HG03558 (cell line): Measurements from ENCODE around the gene HINT2.

ENCODE experiments used
- ATAC-seq: cut with Tn5 transposase; IDR thresholded peaks from one replicate; pipeline ENCODE4 v1.9.1; 2021; ENCODE audit warnings: moderate number of reproducible peaks; ENCODE audit not compliant: unreplicated experiment; ENCODE audit errors: extremely low read depth

Gene HINT2

DNA sequence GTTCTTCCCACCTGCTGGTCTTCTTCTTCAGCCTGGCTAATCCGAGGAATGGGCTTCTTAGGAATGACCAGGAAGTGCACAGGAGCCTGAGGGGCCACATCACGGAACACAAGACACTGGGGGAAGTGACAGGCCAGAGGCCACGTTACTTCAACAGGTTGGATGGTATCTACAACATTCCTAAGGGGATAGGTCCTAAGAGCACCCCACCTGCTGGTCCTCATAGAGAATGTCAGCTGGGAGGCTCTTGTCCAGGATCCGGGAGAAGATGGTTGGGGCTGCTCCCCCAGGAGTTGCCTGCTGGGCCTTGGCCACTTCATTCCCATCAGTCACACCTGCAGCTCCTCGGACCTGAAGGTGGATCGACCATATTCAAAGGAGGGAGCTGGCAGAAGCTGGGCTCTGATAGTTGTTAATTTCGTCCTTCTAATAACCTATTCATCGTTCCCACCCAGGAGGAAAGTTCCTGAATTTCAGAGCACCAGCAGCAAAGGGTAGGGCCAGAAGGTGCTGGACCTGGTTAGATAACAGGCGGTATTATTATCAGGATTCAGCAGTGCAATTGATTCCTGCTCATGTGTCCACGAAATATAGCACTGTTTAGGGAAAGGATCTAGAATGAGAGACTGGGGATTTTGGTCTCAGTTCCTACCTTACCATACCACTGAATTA lies 1.3 kb downstream of the HINT2 start:
- no peak for ATAC-seq

DNA sequence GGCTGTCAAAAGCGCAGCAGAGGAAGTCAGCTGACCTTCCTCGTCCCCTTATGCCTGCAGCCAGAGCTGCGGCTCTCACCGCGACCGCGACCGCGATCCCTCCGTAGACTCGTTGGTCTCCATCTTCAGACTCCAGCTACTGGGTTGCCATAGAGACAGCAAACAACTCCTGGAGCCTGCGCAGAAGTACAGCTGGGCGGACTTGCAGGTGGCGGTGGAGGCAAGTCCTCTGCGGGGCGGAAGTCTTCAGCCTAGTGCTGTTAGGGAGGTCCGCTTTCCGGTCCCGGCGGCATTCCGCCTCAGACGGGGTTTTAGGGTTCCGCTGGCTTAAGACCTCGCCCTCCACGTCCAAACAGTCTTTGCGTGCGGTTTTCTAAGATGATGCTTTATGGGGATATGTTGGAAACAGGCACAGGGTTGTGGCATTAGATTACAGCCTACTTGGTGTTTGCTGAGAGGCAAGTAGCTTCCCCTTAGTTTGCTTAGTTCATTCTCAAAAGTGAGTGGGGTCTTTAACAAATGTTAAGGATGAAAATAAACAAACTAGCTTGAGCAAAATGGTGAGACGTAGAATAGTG lies 2.7 kb downstream of the HINT2 start, which contains the start of gene SPAG8:
TSS of gene SPAG8 (minus strand) at position 238 of the 578 bp plus-strand sequence. CDS start at position 123, 115 bp downstream.
- ATAC-seq = peak; percentile 50

DNA sequence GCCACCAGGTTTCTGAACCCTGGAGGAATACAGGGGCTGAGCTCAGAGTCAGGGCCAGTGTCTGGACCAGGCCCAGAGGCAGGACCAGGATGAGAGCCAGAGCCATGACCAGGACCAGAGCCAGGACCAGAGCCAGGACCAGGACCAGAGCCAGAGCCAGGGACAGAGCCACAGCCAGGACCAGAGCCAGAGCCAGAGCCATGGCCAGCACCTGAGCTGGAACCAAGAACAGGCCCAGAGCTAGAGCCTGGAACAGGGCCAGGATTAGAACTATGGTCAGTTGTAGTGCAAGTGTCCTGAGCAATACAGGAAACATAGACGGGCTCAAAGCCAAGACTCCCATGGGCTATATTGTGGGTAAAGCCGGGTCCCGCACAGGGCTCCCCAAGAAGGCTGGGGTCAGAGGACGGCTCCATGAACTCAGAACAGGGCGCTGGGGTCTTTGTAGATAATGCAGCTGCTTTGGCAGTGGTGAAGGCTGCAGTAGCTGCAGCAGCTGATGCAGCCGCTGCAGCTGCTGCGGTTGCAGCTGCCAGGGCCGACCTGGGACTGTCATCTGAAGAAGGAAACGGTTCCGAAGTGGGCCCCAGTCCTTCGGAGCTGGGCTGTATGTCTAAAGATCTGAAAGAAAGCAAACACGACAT lies 3.3 kb downstream of the HINT2 start:
- ATAC-seq = no peak

DNA sequence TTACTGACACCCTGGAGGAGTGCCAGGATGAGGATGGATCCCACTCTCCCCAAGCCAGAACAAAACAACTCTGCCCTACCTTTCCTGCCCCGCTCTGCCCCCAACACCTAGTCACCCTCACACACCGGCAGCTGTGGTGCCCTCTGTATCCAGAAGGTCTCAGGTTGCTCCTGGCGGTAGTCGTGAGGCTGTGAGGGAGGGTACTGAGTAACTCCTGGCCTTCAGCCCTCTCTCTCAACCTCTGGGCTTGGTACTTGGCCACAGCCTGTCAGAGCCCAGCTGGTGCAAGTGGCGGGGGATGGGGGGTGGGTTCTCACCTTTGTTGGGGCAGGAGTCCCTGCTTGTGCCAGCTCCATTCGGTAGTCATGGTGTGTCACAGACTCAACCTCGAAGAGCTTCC lies 4.7 kb downstream of the HINT2 start:
- no peak for ATAC-seq

DNA sequence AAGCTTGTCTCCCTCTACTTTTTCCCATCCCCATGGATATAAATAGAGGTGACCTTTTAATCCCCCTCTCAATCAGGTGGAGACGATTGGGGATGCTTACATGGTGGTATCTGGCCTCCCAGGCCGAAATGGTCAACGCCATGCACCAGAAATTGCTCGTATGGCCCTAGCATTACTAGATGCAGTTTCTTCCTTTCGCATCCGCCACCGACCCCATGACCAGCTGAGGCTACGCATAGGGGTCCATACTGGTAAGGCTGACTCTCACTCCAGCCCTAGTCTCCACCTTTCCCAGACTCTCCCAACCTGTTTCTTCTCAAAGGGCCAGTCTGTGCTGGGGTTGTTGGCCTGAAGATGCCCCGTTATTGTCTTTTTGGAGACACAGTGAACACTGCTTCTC lies 6.4 kb downstream of the HINT2 start:
- no peak for ATAC-seq

DNA sequence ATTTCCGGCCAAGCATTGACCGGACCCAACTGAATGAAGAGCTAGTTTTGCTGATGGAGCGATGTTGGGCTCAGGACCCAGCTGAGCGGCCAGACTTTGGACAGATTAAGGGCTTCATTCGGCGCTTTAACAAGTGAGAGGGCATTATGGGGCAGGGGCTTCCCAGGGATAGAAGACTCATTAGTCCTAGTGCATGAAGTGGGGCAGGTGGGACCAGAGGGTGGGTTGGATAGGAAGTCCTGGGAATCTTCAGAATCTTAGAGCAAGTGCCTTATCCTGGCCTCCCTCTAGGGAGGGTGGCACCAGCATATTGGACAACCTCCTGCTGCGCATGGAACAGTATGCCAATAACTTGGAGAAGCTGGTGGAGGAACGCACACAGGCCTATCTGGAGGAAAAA lies 8.7 kb downstream of the HINT2 start:
- no peak for ATAC-seq

DNA sequence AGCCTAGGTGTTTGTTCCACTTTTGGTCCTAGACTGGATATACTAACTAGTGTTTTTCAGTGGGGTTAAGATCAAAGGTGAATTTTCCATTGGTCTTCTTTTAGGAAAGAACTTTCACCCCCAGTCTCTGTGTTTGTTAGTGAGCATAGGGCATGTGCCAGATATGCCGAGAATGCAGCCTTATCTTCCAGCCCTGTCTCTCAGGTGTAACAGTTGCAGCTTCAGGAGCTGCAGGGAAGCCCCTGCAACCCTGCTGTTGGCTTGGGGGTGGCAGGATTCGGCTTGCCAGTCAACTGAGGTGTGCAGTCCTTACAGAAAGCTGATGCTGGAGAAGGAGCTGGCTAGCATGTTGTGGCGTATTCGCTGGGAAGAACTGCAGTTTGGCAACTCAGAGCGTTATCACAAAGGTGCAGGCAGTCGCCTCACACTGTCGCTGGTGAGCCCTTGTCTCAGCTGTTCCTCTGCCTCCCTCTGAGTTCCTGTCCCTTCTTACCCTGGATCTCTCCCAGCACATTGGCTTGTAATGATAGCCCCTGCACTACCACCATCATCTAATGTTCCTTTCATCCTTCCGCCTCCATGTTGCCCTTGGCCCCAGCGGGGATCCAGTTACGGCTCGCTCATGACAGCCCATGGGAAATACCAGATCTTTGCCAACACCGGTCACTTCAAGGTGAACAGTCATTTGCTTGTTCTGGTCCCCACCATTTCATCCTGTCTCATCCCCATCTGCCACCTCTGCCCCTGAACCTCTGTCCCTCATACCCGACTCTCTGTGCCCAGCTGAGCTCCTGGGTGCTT lies 13.3 kb downstream of the HINT2 start:
- no peak for ATAC-seq

DNA sequence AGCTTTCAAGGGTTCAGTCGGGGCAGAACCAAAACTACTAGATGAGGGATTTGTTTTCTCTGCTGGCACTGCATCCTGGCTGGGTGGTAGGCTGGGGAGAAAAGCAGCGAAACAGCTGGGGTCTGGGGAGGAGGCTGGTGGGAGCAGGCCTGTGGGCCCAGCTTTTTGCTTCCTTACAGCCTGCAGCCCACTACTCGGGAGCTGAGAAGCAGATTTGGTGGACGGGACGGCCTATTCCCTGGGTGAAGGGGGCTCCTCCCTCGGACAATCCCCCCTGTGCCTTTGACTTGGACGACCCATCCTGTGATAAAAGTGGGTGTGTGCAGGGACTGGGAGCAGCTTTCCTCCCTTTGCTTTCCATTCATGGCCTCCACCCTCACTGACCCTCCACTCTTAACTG lies 14.3 kb downstream of the HINT2 start:
- ATAC-seq = no peak

DNA sequence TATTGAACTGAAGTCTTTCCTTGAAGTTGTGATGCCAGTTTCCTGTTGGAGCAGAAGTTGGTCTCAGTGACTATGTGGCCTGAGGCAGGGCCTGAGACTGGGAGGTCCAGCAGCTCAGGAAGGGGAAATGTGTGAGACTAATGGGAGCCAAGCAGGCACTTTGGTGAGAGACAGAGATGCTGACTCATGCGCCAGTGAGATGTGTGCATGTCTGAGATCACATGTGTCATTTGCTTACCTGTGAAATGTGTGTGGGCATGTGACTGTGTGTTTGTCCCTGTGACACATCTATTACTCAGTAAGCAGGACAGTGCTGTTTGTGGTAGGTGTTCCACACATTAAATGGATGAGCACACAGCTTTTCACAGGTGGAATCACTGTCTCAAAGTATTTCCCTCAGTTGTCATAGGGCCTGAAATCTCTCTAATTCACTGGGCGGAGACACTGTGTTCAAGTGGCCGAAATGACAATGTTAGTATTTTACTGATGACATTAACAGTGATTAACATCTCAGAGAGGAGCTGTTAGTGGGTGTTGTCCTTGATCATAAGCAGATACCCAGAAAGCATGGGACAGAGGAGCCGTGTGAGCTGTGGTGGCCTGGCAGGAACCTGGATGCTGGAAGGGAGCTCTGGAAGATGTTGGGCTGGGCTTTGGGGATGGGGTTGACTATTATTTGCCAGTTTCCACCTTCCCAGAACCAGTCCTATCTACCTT lies 16.0 kb downstream of the HINT2 start:
- no peak for ATAC-seq

DNA sequence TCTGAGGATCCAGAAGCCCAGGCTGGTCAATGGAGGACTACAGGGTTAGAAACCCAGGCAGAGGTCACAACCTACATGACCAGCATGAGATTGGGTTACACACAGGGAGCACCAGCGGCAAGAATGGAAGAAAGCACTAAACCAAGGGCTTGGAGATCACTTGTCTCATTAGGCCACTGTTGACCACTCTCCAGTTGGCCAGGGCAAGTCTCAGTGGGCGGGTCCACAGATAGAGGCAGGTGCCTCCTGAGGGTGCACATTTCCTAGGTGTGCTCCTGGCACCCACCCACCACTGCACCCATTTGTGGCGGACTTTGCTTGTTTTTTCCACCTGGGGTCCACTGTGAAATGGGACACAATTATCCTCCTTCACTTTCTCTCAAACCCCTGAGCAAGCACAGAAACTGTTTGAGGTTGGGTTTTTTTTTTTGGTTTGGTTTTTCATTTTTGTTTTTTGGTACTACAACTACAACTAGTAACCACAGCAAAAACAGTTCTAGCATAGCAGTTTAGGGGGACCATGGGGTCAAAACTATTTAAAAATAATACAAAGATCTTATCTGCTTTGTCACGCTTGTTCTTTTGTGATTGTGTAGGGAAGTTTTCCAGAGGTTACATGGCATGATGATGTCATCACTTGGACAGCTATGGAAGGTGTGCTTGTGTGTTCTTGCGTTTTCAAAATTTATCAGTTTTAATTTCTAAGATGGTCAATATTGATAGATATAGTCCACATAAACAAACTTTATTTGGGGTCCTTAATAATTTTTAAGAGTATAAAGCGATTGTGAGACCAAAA lies 17.3 kb downstream of the HINT2 start:
- ATAC-seq = no peak

DNA sequence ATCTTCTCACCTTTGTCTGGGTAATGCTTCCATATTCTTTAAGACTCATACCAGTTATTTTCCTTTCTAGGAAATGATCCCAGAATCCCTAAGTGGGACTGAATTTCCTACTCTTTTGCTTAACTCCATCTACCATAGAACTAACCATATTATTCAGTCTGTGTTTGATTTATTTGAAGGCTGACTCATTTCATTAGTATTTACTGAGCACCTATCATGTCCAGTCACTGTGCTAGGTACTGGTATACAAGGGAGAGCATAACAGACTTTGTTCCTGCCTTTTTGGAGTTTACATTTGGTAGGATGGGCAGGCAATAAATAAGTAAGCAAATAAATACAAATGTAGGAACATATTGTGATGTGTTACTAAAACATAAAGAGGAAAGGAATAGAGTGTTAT lies 19.1 kb downstream of the HINT2 start:
- no peak for ATAC-seq

DNA sequence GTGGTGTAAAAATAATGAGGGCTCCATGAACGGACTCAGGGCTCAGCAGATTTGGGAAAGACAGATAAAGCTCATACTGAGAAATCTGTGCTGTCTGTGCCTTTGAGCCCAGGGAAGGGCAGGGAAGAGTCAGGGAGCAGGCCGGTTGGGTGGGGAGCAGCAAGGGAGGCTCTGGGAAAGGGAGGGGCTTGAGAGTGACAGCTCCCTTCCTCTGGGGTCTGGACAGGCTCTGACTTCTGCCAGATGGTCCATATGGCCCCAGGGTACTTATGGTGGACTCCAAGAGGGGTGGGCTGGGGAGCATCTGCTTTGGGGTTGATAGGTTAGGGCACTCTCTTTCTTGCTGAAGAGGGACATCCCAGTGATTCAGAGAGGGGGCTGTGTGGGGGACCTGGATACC lies 21.4 kb downstream of the HINT2 start:
- no peak for ATAC-seq

DNA sequence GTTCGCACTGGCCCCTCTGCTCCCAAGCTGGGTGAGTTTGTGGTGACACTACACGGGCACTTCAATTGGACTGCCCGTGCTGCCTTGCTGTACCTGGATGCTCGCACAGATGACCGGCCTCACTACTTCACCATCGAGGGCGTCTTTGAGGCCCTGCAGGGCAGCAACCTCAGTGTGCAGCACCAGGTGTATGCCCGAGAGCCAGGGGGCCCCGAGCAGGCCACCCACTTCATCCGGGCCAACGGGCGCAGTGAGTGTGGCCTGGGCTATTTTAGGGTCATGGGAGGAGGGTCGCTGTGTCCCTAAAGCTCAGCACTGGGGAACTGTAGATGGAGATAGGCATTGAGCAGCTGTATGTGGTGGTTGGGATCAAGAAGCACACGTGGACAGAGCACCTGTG lies 22.0 kb downstream of the HINT2 start:
- no peak for ATAC-seq

DNA sequence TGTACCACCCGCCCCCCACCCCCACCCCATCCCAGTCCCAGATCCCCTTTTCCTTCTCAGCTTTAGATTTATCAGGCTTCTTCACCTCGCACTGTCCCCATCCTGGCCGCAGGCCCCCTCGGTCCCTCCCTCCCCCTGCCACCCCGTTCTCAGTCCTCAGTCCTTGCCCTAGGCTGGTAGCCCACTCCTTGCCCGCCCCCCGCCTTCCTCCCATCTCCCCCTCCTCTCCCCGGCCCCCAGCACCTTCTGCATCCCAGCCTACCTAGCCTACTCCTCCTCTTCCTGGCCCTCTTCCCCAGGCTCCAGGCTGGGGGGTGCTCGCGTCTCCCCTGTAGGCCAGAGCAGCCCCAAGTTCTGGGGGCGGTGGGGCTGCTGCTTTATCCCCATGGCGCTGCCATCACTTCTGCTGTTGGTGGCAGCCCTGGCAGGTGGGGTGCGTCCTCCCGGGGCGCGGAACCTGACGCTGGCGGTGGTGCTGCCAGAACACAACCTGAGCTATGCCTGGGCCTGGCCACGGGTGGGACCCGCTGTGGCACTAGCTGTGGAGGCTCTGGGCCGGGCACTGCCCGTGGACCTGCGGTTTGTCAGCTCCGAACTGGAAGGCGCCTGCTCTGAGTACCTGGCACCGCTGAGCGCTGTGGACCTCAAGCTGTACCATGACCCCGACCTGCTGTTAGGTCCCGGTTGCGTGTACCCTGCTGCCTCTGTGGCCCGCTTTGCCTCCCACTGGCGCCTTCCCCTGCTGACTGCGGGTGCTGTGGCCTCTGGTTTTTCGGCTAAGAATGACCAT lies 22.6 kb downstream of the HINT2 start:
- ATAC-seq = no peak

DNA sequence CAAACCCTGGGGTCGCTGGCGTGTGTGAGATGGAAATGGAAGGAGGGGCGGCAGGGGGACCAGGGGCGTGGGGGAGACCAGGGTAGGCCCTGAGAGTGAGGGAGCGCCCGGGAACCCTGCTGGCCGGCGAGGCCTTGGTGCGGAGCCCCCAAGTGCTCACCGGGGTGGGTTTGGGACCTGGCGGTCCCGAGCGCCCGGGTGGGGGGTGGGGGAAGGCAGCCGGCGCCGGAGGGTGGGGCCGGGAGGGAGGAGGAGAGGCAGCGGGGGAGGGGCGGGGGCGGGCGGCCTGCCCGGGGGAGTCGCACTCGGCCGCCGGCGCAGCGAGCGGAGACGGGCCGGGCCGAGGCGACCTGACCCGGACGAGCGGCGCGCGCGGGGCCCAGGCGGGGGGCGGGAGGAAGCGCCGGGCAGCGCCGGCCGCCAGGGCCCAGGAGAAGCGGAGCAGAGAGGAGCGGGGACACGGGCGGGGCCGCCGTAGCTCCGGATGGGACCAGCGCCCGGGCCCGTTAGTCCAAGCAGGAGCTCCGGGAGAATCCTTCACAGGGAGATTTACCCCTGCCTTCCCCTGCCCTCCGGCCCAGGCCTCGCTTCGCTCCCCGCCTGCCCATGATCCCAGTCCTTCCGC lies 23.4 kb downstream of the HINT2 start, which contains the start of gene NPR2:
TSS of gene NPR2 (plus strand) at position 295 of the 625 bp plus-strand sequence. CDS start 818 bp downstream, outside the sequence.
- ATAC-seq = no peak

DNA sequence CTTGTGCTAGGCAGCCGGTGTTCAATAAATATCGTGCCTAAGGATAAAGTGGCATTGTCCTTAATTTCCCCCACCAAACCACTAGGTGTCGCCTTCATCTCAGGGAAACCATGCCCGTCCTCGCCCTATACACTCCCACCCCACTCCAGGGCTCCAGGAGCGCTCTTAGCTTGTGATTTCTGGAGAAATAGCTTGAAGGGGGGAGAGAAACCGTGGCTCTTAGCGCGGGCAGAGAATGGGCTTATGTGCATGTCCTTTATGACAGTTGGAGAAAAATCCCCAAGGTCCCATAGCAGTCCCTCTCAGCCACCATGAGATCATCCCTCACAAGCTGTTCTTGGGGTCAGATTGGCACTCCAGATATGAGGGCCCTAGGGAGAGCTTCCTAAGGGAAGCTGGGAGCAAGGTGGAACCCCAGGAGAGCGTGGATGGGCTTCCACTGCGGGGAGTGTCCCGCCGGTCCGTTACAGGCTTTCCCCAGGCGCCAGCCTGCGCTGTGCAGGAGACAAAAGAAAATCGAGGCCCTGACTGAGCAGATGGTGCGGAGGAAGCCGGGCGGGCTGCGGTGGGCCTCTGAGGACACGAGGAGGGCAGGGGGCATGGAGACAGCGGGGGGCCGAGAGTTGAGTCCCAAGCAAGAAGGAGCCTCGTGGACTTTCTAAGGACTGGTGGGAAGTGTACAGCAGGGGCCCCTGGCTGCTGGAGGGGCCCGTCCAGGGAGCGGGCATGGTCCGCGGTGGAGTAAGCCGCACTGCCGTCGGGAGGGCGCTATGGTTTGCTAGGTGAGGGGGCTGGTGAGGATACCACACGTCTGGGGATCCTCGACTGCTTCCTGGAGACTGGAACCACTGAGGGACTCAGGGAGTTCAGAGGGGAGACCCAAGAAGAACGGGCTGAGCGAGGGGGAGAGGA lies 24.2 kb downstream of the HINT2 start:
- ATAC-seq = no peak

DNA sequence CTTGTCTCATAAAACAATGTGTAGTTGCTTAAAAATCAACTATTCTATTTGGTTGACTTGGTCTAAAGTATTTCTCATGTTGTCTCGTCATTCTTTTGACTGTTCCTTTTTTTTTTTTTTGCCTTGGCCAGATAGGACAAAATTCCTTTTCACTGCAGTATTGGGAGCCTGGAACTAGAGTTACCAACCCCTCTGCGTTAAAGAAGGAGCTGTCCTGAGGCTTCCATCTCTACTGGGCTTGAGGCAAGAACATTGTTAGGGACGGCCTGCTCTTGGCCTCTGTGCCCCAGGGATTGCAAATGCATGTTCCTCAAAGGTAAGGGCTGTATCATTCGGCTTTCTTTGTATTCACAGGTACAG lies 24.8 kb downstream of the HINT2 start:
- ATAC-seq = no peak
